Naive thymus-derived CD4-positive, alpha-beta T cell (primary cell): ENCODE measurements around the gene FAM50A. TPM values are rescaled to one million over a fixed set of nuclear protein-coding genes. Genes with fewer than 3 reads are reported as not detected.

ENCODE experiments used
- ATAC-seq: fragments of 150-1000 bp; cut with Tn5 transposase; 2 replicates; pipeline ENCODE4 v1.10.0; 2021; ENCODE audit warnings: mild to moderate bottlenecking, moderate library complexity
- CTCF ChIA-PET: fragments of 350-600 bp; sonication (Branson Sonifier 250); formaldehyde crosslinking; loops from one replicate; lab custom pipeline; 2021; ENCODE audit warnings: antibody characterized with exemption; lab: Charles Lee
- POLR2A ChIA-PET: fragments of 350-600 bp; sonication (Branson Sonifier 250); formaldehyde crosslinking; loops from one replicate; lab custom pipeline; 2021; ENCODE audit warnings: antibody characterized with exemption, inconsistent platforms; lab: Charles Lee
- DNase-seq, 9 donors: peaks; one replicate each; pipeline versions ENCODE4 v3.0.0 to v3.0.0-alpha.2; 2020 to 2022; ENCODE audit warnings: mixed read lengths in 1 of 9
- H3K27ac ChIP-seq: one replicate; pipeline ENCODE4 v1.7.0; 2013; ENCODE audit warnings: mild to moderate bottlenecking, low read depth, low read length, moderate library complexity
- H3K27me3 ChIP-seq, 2 donors: one replicate each; pipeline ENCODE4 v1.7.0; 2013; ENCODE audit warnings: low read length in 2 of 2, mild to moderate bottlenecking in 2 of 2, moderate library complexity in 2 of 2; ENCODE audit not compliant: control insufficient read depth in 2 of 2, insufficient read depth in 2 of 2
- H3K36me3 ChIP-seq, 3 experiments: 1 replicate in 2 of 3; 2 replicates in 1 of 3; pipeline ENCODE4 v1.7.0; 2013; ENCODE audit warnings: low read length in 3 of 3, mild to moderate bottlenecking in 3 of 3, moderate library complexity in 1 of 3; ENCODE audit not compliant: insufficient read depth in 3 of 3, control insufficient read depth in 2 of 3
- H3K4me1 ChIP-seq, 2 donors: one replicate each; pipeline ENCODE4 v1.7.0; 2013; ENCODE audit warnings: low read length in 2 of 2, mild to moderate bottlenecking in 2 of 2, moderate library complexity in 1 of 2; ENCODE audit not compliant: control insufficient read depth in 2 of 2, insufficient read depth in 2 of 2
- H3K4me3 ChIP-seq: 2 replicates; pipeline ENCODE4 v1.7.0; 2013; ENCODE audit warnings: mild to moderate bottlenecking, low read length
- H3K9me3 ChIP-seq, 3 experiments: 1 replicate in 2 of 3; 2 replicates in 1 of 3; pipeline ENCODE4 v1.7.0; 2013; ENCODE audit warnings: low read length in 3 of 3; ENCODE audit not compliant: control insufficient read depth in 2 of 3
- H3K27ac Mint-ChIP-seq, 9 donors: one replicate each; pipeline ENCODE4 v1.8.0; 2020 to 2022; ENCODE audit warnings: mixed read lengths in 9 of 9, mild to moderate bottlenecking in 8 of 9, moderate library complexity in 5 of 9, inconsistent platforms in 2 of 9
- H3K27me3 Mint-ChIP-seq, 5 donors: one replicate each; pipeline ENCODE4 v1.8.0; 2021 to 2022; ENCODE audit warnings: mixed read lengths in 5 of 5, mild to moderate bottlenecking in 1 of 5
- H3K36me3 Mint-ChIP-seq, 5 donors: one replicate each; pipeline ENCODE4 v1.8.0; 2020 to 2022; ENCODE audit warnings: mixed read lengths in 5 of 5, mild to moderate bottlenecking in 3 of 5, inconsistent platforms in 1 of 5
- H3K4me1 Mint-ChIP-seq, 7 donors: one replicate each; pipeline ENCODE4 v1.8.0; 2020 to 2022; ENCODE audit warnings: mixed read lengths in 7 of 7, mild to moderate bottlenecking in 3 of 7, inconsistent platforms in 1 of 7
- H3K4me3 Mint-ChIP-seq, 10 donors: one replicate each; pipeline ENCODE4 v1.8.0; 2020 to 2022; ENCODE audit warnings: mild to moderate bottlenecking in 10 of 10, mixed read lengths in 10 of 10, moderate library complexity in 6 of 10, inconsistent platforms in 2 of 10
- H3K9me3 Mint-ChIP-seq, 11 donors: one replicate each; pipeline ENCODE4 v1.8.0; 2020 to 2022; ENCODE audit warnings: mixed read lengths in 11 of 11, mild to moderate bottlenecking in 4 of 11, inconsistent platforms in 1 of 11, moderate library complexity in 1 of 11
- intact Hi-C, 2 donors: fragments of 100-400 bp; cut with micrococcal nuclease; formaldehyde crosslinking; loops; one replicate each; pipeline ENCODE4 v1.15.1; 2023
- polyA plus RNA-seq, 2 donors: library from polyadenylated mRNA; unstranded; fragments of 300-500 nt; fragmentation: Illumina TruSeq; gene quantifications; one replicate each; pipeline ENCODE4 v1.2.3, GENCODE V29; 2021
- total RNA-seq, 6 experiments: library from RNA in 5 of 6; stranded (reverse) in 5 of 6; gene quantifications; 1 replicate in 5 of 6; 2 replicates in 1 of 6; pipeline ENCODE4 v1.2.3 and lab custom pipeline; 2021 to 2026

FAM50A gene
- total and polyA plus RNA-seq, 7 experiments from 2014 or later = 19.9 to 76.5 (median 48.8) TPM

- Histone ChIP-seq H3K4me1 (peaks cover 6 to 7% of the 10 kb centered on the region in 2 donors), H3K9me3 (no peaks in the 10 kb centered on the region), H3K27ac (peak overlapping the region; percentile 79), H3K4me3 (peak overlapping the region; percentile 67), H3K36me3 (no peaks in the 10 kb centered on the region), H3K27me3 (no peaks in the 10 kb centered on the region)
- peak in 6 of 9 donors; percentile 30 to 47 (median 33) for DNase-seq
- intact Hi-C loops = loop anchor here (1.0 to 5.0 kb wide), 7 partner anchors 13 to 79 kb away; partner anchors contain the start of genes ATP6AP1 (in 2 of the 2), SLC10A3 (in 2 of the 2), LAGE3 (in 1 of the 2) and PLXNA3 (in 1 of the 2)
- ChIA-PET CTCF (no interaction called here), POLR2A (interaction anchor here (0.6 to 5.2 kb wide), 18 partner anchors 12 to 706 kb away, joined by 3 to 77 read pairs (median 4); partner anchors contain the start of genes ATP6AP1, IKBKG, LAGE3 and PLXNA3)
- peaks cover 0 to 3% (median 0%) of the 10 kb centered on the region in 11 donors for H3K9me3 Mint-ChIP-seq
- peak overlapping the region; percentile 71 to 90 (median 83) for H3K4me3 Mint-ChIP-seq
- H3K4me1 Mint-ChIP-seq = peaks cover 9 to 22% (median 15%) of the 10 kb centered on the region in 7 donors
- no peaks in the 10 kb centered on the region for H3K27me3 Mint-ChIP-seq
- peak overlapping the region; percentile 44 to 93 (median 85) for H3K27ac Mint-ChIP-seq
- ATAC-seq = peak; percentile 58
- H3K36me3 Mint-ChIP-seq = peaks cover 0 to 6% (median 4%) of the 10 kb centered on the region in 5 donors
These were observed 32.0 kb upstream of the FAM50A start for GRCh38 chrX:154411981-154412340.

GRCh38 chrX:154412468-154412867, 31.5 kb upstream of the FAM50A start:
- no peaks in the 10 kb centered on the region for H3K27me3 ChIP-seq
- H3K27me3 Mint-ChIP-seq = no peaks in the 10 kb centered on the region
- ATAC-seq (peak; percentile 49), DNase-seq (peak in 6 of 9 donors; percentile 22 to 37 (median 30))
- peak overlapping the region; percentile 67 for H3K4me3 ChIP-seq
- H3K36me3 ChIP-seq = no peaks in the 10 kb centered on the region
- H3K27ac Mint-ChIP-seq = peak overlapping the region; percentile 44 to 93 (median 85)
- no peaks in the 10 kb centered on the region for H3K9me3 ChIP-seq
- CTCF ChIA-PET = no interaction called here
- POLR2A ChIA-PET = interaction anchor here (0.6 to 5.2 kb wide), 16 partner anchors 13 to 707 kb away, joined by 3 to 77 read pairs (median 4); partner anchors contain the start of genes ATP6AP1, IKBKG, LAGE3 and RPL10
- intact Hi-C loops = loop anchor here (1.0 to 5.0 kb wide), 5 partner anchors 16 to 78 kb away; partner anchors contain the start of genes ATP6AP1 (in 2 of the 2), LAGE3 (in 1 of the 2), PLXNA3 (in 1 of the 2) and SLC10A3 (in 1 of the 2)
- peak overlapping the region; percentile 79 for H3K27ac ChIP-seq
- peaks cover 9 to 22% (median 16%) of the 10 kb centered on the region in 7 donors for H3K4me1 Mint-ChIP-seq
- peaks cover 0 to 3% (median 0%) of the 10 kb centered on the region in 11 donors for H3K9me3 Mint-ChIP-seq
- peaks cover 6 to 7% of the 10 kb centered on the region in 2 donors for H3K4me1 ChIP-seq
- peaks cover 0 to 6% (median 4%) of the 10 kb centered on the region in 5 donors for H3K36me3 Mint-ChIP-seq
- H3K4me3 Mint-ChIP-seq = peak overlapping the region; percentile 71 to 90 (median 83)

GRCh38 chrX:154413142-154413541, 30.8 kb upstream of the FAM50A start:
- Mint-ChIP-seq H3K4me1 (peaks cover 9 to 21% (median 16%) of the 10 kb centered on the region in 7 donors), H3K27me3 (no peaks in the 10 kb centered on the region), H3K27ac (peak overlapping the region in 4 of 9 donors; percentile 84 to 93 (median 90)), H3K36me3 (peaks cover 0 to 6% (median 4%) of the 10 kb centered on the region in 5 donors), H3K9me3 (peaks cover 0 to 3% (median 0%) of the 10 kb centered on the region in 11 donors), H3K4me3 (peak overlapping the region in 7 of 10 donors; percentile 37 to 90 (median 81))
- ChIA-PET POLR2A (interaction anchor here (1.2 to 5.2 kb wide), 5 partner anchors 13 to 445 kb away, joined by 3 to 77 read pairs (median 15); partner anchors contain the start of genes ATP6AP1, RPL10 and SLC10A3), CTCF (no interaction called here)
- Histone ChIP-seq H3K4me1 (peaks cover 6 to 7% of the 10 kb centered on the region in 2 donors), H3K27me3 (no peaks in the 10 kb centered on the region), H3K36me3 (no peaks in the 10 kb centered on the region), H3K27ac (peak overlapping the region; percentile 79), H3K9me3 (no peaks in the 10 kb centered on the region), H3K4me3 (no peak overlapping the region)
- no peak for ATAC-seq
- intact Hi-C loops = loop anchor here in 1 of 2 donors (2.0 to 5.0 kb wide), 3 partner anchors 46 to 78 kb away; partner anchors contain the start of genes LAGE3, PLXNA3 and SLC10A3
- no peak for DNase-seq

- Histone ChIP-seq H3K36me3 (no peaks in the 10 kb centered on the region), H3K9me3 (no peaks in the 10 kb centered on the region), H3K27ac (no peak overlapping the region), H3K4me1 (peaks cover 6% of the 10 kb centered on the region in 2 donors), H3K4me3 (no peak overlapping the region), H3K27me3 (no peaks in the 10 kb centered on the region)
- intact Hi-C loops = no loop called here
- H3K9me3 Mint-ChIP-seq = no peaks in the 10 kb centered on the region
- peaks cover 0 to 12% (median 3%) of the 10 kb centered on the region in 5 donors for H3K36me3 Mint-ChIP-seq
- H3K4me1 Mint-ChIP-seq = peaks cover 5 to 13% (median 6%) of the 10 kb centered on the region in 7 donors
- DNase-seq (no peak), ATAC-seq (no peak)
- ChIA-PET CTCF (no interaction called here), POLR2A (no interaction called here)
- peak overlapping the region in 1 of 9 donors; percentile 25 for H3K27ac Mint-ChIP-seq
- no peaks in the 10 kb centered on the region for H3K27me3 Mint-ChIP-seq
- no peak overlapping the region for H3K4me3 Mint-ChIP-seq
These were observed 26.8 kb upstream of the FAM50A start for GRCh38 chrX:154417157-154417556.

- H3K36me3 Mint-ChIP-seq = peaks cover 0 to 9% (median 3%) of the 10 kb centered on the region in 5 donors
- H3K4me1 Mint-ChIP-seq = peaks cover 0 to 9% (median 4%) of the 10 kb centered on the region in 7 donors
- no peak overlapping the region for H3K27ac ChIP-seq
These were observed 24.8 kb upstream of the FAM50A start for GRCh38 chrX:154419189-154419588.

GRCh38 chrX:154419688-154420401, 24.1 kb upstream of the FAM50A start:
- intact Hi-C loops = no loop called here
- Mint-ChIP-seq H3K27me3 (no peaks in the 10 kb centered on the region), H3K4me1 (peaks cover 0 to 12% (median 4%) of the 10 kb centered on the region in 7 donors), H3K4me3 (no peak overlapping the region), H3K36me3 (peaks cover 0 to 9% (median 3%) of the 10 kb centered on the region in 5 donors), H3K27ac (no peak overlapping the region), H3K9me3 (no peaks in the 10 kb centered on the region)
- H3K4me3 ChIP-seq = no peak overlapping the region
- CTCF ChIA-PET = no interaction called here
- DNase-seq (no peak), ATAC-seq (no peak)
- no peaks in the 10 kb centered on the region for H3K4me1 ChIP-seq
- H3K36me3 ChIP-seq = no peaks in the 10 kb centered on the region
- no peaks in the 10 kb centered on the region for H3K27me3 ChIP-seq
- no peaks in the 10 kb centered on the region for H3K9me3 ChIP-seq
- no peak overlapping the region for H3K27ac ChIP-seq
- POLR2A ChIA-PET = interaction anchor here (2.1 kb wide), 1 partner anchor 21 kb away, joined by 7 read pairs; no protein-coding TSS in a partner anchor

More at GRCh38 chrX:154419189-154419588, 24.8 kb upstream of the FAM50A start:
- Histone ChIP-seq H3K4me1 (no peaks in the 10 kb centered on the region), H3K36me3 (no peaks in the 10 kb centered on the region), H3K9me3 (no peaks in the 10 kb centered on the region), H3K4me3 (no peak overlapping the region), H3K27me3 (no peaks in the 10 kb centered on the region)
- DNase-seq (no peak), ATAC-seq (no peak)
- Mint-ChIP-seq H3K27me3 (no peaks in the 10 kb centered on the region), H3K27ac (no peak overlapping the region), H3K4me3 (no peak overlapping the region), H3K9me3 (no peaks in the 10 kb centered on the region)
- POLR2A ChIA-PET = interaction anchor here (0.5 kb wide), 1 partner anchor 97 kb away, joined by 3 read pairs; the partner anchor contains the start of gene FAM3A
- CTCF ChIA-PET = no interaction called here
- intact Hi-C loops = no loop called here
